ENCODE measurements around the gene MICAL3. TPM values are rescaled to one million over a fixed set of nuclear protein-coding genes. Genes with fewer than 3 reads are reported as not detected.

MICAL3 gene
- total and polyA plus RNA-seq, 2 of the 8 experiments (the other 6 are each of a cell fraction or from before 2014, with no cell fraction given), result 8.3 to 41.8 TPM

- Histone ChIP-seq H3K9me3 (ENCODE audit: insufficient read depth in 2 of 2, low read depth in 1 of 2, low read length in 1 of 2) (no peaks in the 10 kb centered on the region), H3K4me3 (ENCODE audit: extremely low read depth in 1 of 4, insufficient read depth in 2 of 4, low read depth in 3 of 4, low read length in 4 of 4) (no peak overlapping the region), H3K14ac (ENCODE audit: insufficient read length) (no peak overlapping the region), H3K79me1 (ENCODE audit: low read depth, low read length) (no peaks in the 10 kb centered on the region), H2BK5ac (ENCODE audit: low read depth, low read length) (no peak overlapping the region), H2BK12ac (ENCODE audit: low read depth, low read length) (no peak overlapping the region), H3K27ac (ENCODE audit: low read depth, low read length) (no peak overlapping the region), H3K23me2 (ENCODE audit: low read depth, low read length) (no peaks in the 10 kb centered on the region), H3K36me3 (ENCODE audit: control insufficient read depth in 2 of 4, insufficient read depth in 4 of 4, low read length in 3 of 4) (no peaks in the 10 kb centered on the region), H4K91ac (replicated peaks; ENCODE audit: insufficient read length, low read length) (no peak overlapping the region), H3K56ac (replicated peaks; ENCODE audit: insufficient read length, low read depth, low read length) (no peak overlapping the region), H3K4me2 (ENCODE audit: insufficient read depth in 1 of 2, low read depth in 2 of 2, low read length in 2 of 2) (no peak overlapping the region), H3K9ac (replicated peaks in 1 of 4; ENCODE audit: extremely low read depth in 1 of 4, low read depth in 3 of 4, low read length in 3 of 4) (no peak overlapping the region), H3K79me2 (ENCODE audit: control insufficient read depth in 1 of 2, insufficient read depth in 2 of 2, low read length in 2 of 2) (no peaks in the 10 kb centered on the region), H3K27me3 (replicated peaks in 1 of 4; ENCODE audit: control insufficient read depth in 3 of 4, extremely low read depth in 1 of 4, insufficient read depth in 3 of 4, low read length in 3 of 4) (no peaks in the 10 kb centered on the region), H4K20me1 (replicated peaks in 1 of 2; ENCODE audit: control insufficient read depth in 1 of 2, insufficient read depth in 2 of 2, low read length in 2 of 2) (no peaks in the 10 kb centered on the region), H4K5ac (ENCODE audit: insufficient read length, low read depth, low read length) (no peak overlapping the region), H2BK15ac (ENCODE audit: low read length) (no peak overlapping the region), H3K4ac (replicated peaks; ENCODE audit: insufficient read length, low read depth, low read length) (no peak overlapping the region), H2BK20ac (ENCODE audit: low read length) (no peak overlapping the region), H2BK120ac (replicated peaks; ENCODE audit: low read depth, low read length) (no peak overlapping the region), H4K8ac (ENCODE audit: extremely low read depth, insufficient read depth, low read length) (no peak overlapping the region), H3K4me1 (replicated peaks in 1 of 4; ENCODE audit: control insufficient read depth in 3 of 4, insufficient read depth in 4 of 4, low read length in 3 of 4) (no peaks in the 10 kb centered on the region), H2AK5ac (ENCODE audit: low read depth, low read length) (no peak overlapping the region), H3K18ac (ENCODE audit: extremely low read depth, low read length) (no peak overlapping the region), H3K23ac (ENCODE audit: insufficient read length) (no peak overlapping the region), H2AFZ (ENCODE audit: low read length) (no peak overlapping the region)
- CTCF ChIA-PET (ENCODE audit: partially characterized antibody), result interaction anchor here (0.8 to 11.3 kb wide), 4 partner anchors 8 to 55 kb away, joined by 3 to 115 read pairs (median 3); no protein-coding TSS in a partner anchor
- whole genome bisulfite sequencing, 2 experiments (ENCODE audit: extremely low coverage in 1 of 2, insufficient coverage in 1 of 2, insufficient read length in 1 of 2, insufficient replicate concordance in 2 of 2, low coverage in 1 of 2, low lambda C conversion rate in 2 of 2, missing lambda C conversion rate in 1 of 2), result 82% methylated on average over 5 of the region's 5 CpGs; no CpG with 5 or more reads in 1 of the 2 experiments
- DNase-seq (ENCODE audit: low read depth in 1 of 2, low spot score in 2 of 2) (no peak), FAIRE-seq (no peak)
- POLR2A ChIA-PET (ENCODE audit: partially characterized antibody), result no interaction called here
- TF ChIP-seq JUN (IDR thresholded peaks at IDR 0.05; ENCODE audit: low read depth, low read length) (no peak), TEAD4 (IDR thresholded peaks at IDR 0.05; ENCODE audit: low read depth, low read length) (no peak), MAFK (IDR thresholded peaks at IDR 0.05; ENCODE audit: low read depth, low read length) (no peak)
Observed at GRCh38 chr22:17796695-17797094, 227.7 kb downstream of the MICAL3 start.
